Measurements from ENCODE around the gene CCNB2.

CCNB2 gene

DNA sequence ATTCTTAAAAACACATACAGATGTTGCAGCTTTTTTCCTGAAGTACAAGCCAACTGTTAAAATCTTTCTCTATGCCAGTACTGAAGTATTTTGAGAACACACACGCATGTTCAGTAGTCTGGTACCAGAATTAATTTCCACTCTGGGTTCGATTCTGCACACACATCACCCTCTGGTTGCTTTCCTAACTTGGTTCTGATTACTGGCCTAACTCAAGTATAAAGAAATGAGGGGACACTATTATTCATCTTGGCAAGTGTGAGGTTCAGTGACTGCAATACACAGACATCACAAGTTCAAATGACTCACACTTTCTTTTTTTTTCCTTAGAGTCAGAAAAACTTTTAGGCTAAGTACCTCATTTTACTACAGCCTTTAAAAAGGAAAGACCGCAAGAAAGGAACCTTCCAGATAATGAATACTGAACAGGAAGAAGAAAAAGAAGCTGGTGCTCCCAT lies 64.3 kb downstream of the CCNB2 start:
- DNase-seq: no peak

DNA sequence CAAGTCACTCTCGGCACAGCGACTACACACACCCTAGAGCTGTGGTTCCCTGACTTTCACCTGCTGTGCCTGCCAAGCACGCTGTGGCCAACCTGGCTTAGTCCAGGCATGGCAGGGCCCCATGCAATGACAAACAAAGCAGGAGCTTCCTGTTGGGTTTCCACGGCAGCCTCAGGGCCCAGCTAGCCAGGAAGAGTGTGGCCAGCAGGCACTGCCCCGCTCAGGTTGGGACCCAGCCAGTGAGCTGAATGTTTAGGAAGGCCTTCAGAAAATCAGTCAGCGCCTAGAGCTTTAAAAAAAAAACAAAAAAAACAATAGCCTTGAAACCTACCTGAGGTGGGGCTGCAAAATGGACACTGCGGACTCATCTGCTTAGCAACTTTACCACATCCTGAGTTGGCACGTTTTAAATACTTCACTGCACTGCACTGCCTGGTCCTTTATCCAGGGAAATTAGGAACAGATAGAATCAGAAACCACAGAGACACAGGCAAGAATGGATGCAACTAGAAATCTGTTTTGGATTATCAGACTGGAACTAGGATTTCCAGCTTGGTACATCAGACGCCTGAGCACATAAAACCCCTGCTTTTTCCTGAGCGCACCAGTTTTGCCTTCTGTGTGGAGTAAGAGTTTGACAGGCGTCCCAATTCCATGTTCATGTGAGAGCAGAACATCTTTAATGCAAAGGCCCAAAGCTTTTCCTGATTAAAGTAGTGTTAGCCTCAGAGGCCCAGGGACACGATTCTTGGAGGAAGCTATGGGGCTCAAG lies 65.5 kb downstream of the CCNB2 start:
- DNase-seq: no peak

DNA sequence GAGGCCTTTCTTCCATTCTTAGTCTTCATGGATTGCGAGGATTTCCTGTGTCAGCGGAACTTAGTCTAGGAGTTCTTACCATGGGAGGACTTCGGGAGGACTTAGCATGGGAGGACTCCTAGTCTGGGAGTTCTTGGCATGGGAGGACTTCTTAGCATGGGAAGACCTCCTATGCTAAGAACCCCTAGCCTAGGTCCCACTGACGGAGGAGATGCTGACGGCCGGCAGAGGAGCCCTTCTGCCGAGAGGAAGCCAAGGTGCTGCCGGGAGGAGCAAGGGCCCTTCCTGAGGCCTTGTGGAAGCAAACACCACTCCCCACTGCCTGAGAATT lies 66.1 kb downstream of the CCNB2 start:
- DNase-seq: no peak

DNA sequence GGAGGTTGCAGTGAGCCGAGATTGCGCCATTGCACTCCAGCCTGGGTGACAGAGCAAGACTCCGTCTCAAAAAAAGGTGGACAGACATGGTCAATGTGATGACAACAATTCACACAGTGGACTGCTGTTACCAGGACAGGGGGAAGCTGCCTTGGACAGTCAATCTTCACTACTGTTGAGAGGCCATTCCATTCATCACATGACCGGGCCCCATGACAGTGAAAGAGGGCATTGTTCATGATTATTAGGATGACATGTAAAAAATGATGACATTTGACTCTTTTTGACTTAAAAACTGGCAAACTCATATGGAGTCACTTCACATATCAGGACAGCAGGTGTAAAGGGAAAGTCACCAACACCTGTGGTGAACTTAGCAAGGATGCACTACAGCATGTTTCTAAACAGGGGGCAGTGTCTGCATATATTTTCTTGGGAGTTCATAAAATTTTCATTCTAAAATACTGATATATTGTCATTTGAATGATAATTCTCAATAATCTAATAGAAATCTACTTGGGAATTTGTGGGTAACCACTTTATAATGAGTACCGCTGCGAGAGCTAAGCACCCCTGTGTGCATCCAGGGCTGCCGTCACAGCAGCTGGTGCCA lies 67.4 kb downstream of the CCNB2 start:
- no peak for DNase-seq

DNA sequence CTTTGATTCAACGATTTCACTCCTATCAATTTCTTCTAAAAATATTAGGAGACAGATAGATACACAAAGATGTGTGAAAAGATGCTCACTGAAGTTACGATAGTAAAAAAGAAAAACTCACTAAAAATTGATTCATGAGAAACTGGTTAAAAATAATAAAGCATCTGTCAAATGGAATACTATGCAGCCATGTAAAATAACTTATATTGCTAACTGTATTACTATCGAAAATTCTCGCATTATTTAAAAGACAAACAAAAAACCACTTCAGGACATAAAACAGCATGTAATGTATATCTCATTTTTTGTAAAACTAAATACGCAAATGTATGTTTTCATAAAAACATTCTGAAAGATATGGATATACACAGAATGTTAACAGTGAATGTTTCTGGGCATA lies 68.2 kb downstream of the CCNB2 start:
- DNase-seq: no peak

DNA sequence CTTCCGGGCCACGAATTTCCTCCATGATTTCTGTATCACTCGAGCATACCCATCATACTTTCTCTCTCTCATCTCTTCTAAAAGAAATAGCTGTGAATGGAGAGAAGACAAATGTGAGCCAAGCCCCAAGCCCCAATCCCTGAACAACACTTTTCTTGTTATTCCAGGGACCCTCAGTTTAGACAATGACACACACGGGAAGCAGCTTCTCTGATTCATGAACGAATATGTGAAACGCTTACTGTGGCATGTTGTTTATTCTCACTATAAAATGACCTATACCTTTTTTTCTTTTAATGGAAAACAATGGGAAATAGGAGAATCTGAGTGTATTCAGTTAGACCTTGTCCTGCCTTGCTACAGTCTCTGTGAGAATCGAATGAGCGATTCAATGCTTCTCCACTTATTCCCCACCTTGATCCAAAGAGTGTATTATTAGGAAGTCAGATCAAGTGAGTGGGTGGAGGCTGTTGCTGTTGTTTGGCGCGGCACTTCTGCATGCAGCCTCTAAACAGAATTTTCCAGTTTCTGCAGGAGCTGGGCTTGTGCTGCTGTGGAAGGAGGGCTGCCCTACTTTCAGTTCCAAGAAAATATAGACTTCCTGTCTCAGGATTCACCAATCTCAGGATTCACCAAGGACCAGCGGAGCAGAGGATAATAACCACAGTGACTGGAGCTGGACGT lies 69.3 kb downstream of the CCNB2 start:
- DNase-seq: no peak
